ENCODE data around the gene GRXCR1. TPM values are rescaled to one million over a fixed set of nuclear protein-coding genes. Genes with fewer than 3 reads are reported as not detected.

Gene GRXCR1
- not detected in 2 replicates for total RNA-seq

DNA sequence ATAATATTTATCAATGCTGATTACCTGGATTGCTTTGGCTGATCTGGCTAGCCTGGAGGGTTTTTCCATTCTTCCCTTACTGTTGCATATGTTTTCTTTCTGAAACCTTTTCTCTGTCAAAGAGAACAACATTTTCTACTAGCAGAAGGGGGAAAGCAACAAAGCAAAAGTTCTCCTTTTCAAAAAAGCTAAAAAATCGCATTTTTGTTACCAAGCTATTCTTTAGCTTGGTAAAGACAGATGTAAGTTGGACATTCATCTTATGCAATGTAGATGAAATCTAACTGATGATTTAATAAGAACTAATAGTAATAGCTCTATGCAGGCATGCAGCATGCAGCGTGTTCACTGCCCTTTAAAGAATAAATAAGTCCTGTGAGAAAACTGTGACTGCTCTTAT is at the start of gene GRXCR1:
GRXCR1 (plus strand) TSS at position 301 of the 400 bp plus-strand sequence. CDS start 554 bp downstream, outside the sequence.

Other genes with a start within 250 kb of the GRXCR1 start
- under 0.01 and 0.16 TPM in 2 replicates for gene ATP8A1, start 235.6 kb upstream of the GRXCR1 start, total RNA-seq

Data from hair follicular keratinocyte (primary cell).